T-cell (primary cell): ENCODE measurements around the gene THTPA. TPM values are rescaled to one million over a fixed set of nuclear protein-coding genes. Genes with fewer than 3 reads are reported as not detected.
"Not testable (repeated sequence)": the region's sequence is repeated elsewhere in the genome, so short reads cannot be mapped to it uniquely, and the experiment has no call there.

Source experiments
- ATAC-seq, 4 experiments: fragments of 200-7000 bp in 3 of 4; fragments of 150-1000 bp in 1 of 4; cut with Tn5 transposase; replicated peaks in 1 of 4; 1 replicate in 3 of 4; 2 replicates in 1 of 4; pipeline ENCODE4 v1.10.0; 2021; ENCODE audit warnings: moderate library complexity in 3 of 4, mild to moderate bottlenecking in 2 of 4, moderate number of reproducible peaks in 1 of 4
- CTCF ChIA-PET, 2 donors: fragments of 300-600 bp; sonication (Branson Sonifier 250); formaldehyde crosslinking; loops; one replicate each; lab custom pipeline; 2022; ENCODE audit warnings: antibody characterized with exemption in 2 of 2; lab: Charles Lee
- POLR2A ChIA-PET, 2 donors: fragments of 300-600 bp; sonication (Branson Sonifier 250); formaldehyde crosslinking; loops; one replicate each; lab custom pipeline; 2022; ENCODE audit warnings: antibody characterized with exemption in 2 of 2; lab: Charles Lee
- DNase-seq, 35 experiments: peaks; one replicate each; pipeline versions ENCODE4 v3.0.0 to v3.0.0-alpha.2; 2013 to 2023
- H3K27ac ChIP-seq: one replicate; pipeline ENCODE4 v1.5.1; 2013; ENCODE audit warnings: low read length
- H3K27me3 ChIP-seq, 2 experiments: replicated peaks in 1 of 2; 1 replicate in 1 of 2; 2 replicates in 1 of 2; pipeline versions ENCODE4 v1.6.1 to v1.7.0; 2013; ENCODE audit warnings: low read length in 1 of 2, mixed read lengths in 1 of 2; ENCODE audit not compliant: control insufficient read depth in 2 of 2, insufficient read depth in 2 of 2; ENCODE audit errors: extremely low read depth in 1 of 2
- H3K36me3 ChIP-seq, 2 donors: 1 replicate in 1 of 2; 2 replicates in 1 of 2; pipeline versions ENCODE4 v1.6.1 to v1.7.0; 2013; ENCODE audit warnings: low read length in 1 of 2; ENCODE audit not compliant: control insufficient read depth in 2 of 2, insufficient read depth in 1 of 2; ENCODE audit errors: extremely low read depth in 1 of 2
- H3K4me1 ChIP-seq, 2 experiments: 1 replicate in 1 of 2; 2 replicates in 1 of 2; pipeline versions ENCODE4 v1.6.1 to v1.7.0; 2013; ENCODE audit warnings: low read length in 2 of 2, mixed read lengths in 1 of 2; ENCODE audit not compliant: insufficient read depth in 2 of 2, control insufficient read depth in 1 of 2; ENCODE audit errors: extremely low read depth in 1 of 2
- H3K4me3 ChIP-seq, 2 donors: 1 replicate in 1 of 2; 2 replicates in 1 of 2; pipeline versions ENCODE4 v1.5.1 to v1.7.0; 2013; ENCODE audit warnings: mild to moderate bottlenecking in 2 of 2, low read length in 1 of 2, moderate library complexity in 1 of 2; ENCODE audit not compliant: control insufficient read depth in 1 of 2; ENCODE audit errors: extremely low read depth in 1 of 2
- H3K9me3 ChIP-seq: 2 replicates; pipeline ENCODE4 v1.7.0; 2013
- H3K27ac Mint-ChIP-seq, 2 donors: one replicate each; pipeline ENCODE4 v1.8.0; 2020 to 2021; ENCODE audit warnings: mild to moderate bottlenecking in 2 of 2, mixed read lengths in 2 of 2
- H3K27me3 Mint-ChIP-seq, 2 donors: one replicate each; pipeline ENCODE4 v1.8.0; 2021 to 2022; ENCODE audit warnings: mixed read lengths in 2 of 2
- H3K36me3 Mint-ChIP-seq: one replicate; pipeline ENCODE4 v1.8.0; 2021; ENCODE audit warnings: mixed read lengths
- H3K4me1 Mint-ChIP-seq, 3 donors: one replicate each; pipeline ENCODE4 v1.8.0; 2020 to 2022; ENCODE audit warnings: mixed read lengths in 3 of 3, mild to moderate bottlenecking in 1 of 3
- H3K4me3 Mint-ChIP-seq, 3 donors: one replicate each; pipeline ENCODE4 v1.8.0; 2020 to 2022; ENCODE audit warnings: mild to moderate bottlenecking in 3 of 3, mixed read lengths in 3 of 3, moderate library complexity in 3 of 3
- H3K9me3 Mint-ChIP-seq, 3 donors: one replicate each; pipeline ENCODE4 v1.8.0; 2020 to 2022; ENCODE audit warnings: mixed read lengths in 3 of 3
- WGBS: methylation state at CpG from one replicate; pipeline ENCODE4 v1.1.5; 2013; ENCODE audit warnings: missing lambda C conversion rate; ENCODE audit not compliant: insufficient coverage; 5-methylcytosine and 5-hydroxymethylcytosine counted together
- total RNA-seq, 35 experiments: library from RNA in 6 of 35; stranded (reverse) in 6 of 35; fragments of 120-200 nt in 1 of 35; gene quantifications; one replicate each; pipeline versions ENCODE4 v1.2.1 to v1.2.4 and lab custom pipeline; 2013 to 2026

THTPA gene
- total RNA-seq, 5 donors from 2014 or later (not counting 1 experiment from before 2014, with no cell fraction given), result 13.3 to 26.4 (median 20.5) TPM

DNA sequence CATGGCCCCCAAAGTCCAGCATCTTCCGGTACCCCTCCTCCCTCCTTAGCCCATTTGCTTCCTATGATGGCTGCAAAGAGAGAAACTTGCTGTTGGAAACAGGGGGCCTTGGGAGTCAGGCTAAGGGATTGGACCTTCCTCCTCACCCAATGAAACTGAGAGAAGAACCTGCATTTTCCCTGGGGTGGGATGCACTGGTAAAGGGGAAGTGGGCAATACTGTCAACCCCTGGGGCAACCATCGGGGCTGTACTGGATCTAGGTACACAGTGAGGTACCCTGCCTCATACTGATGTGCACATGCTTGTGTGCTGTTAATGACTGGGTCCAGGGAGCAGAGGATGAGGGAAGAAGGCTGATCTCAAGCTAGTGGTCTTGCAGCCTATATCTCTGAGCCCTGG is 33.5 kb downstream of the THTPA start:
- Histone ChIP-seq H3K27ac (no peak overlapping the region), H3K27me3 (peaks cover 0 to 9% of the 10 kb centered on the region in 2 experiments), H3K9me3 (no peaks in the 10 kb centered on the region), H3K4me1 (peaks cover 0 to 9% of the 10 kb centered on the region in 2 experiments), H3K4me3 (no peak overlapping the region), H3K36me3 (no peaks in the 10 kb centered on the region)
- H3K4me1 Mint-ChIP-seq, result peaks cover 6 to 10% (median 10%) of the 10 kb centered on the region in 3 donors
- DNase-seq, result no peak
- peaks cover 14 to 24% of the 10 kb centered on the region in 2 donors for H3K27me3 Mint-ChIP-seq
- H3K9me3 Mint-ChIP-seq, result no peaks in the 10 kb centered on the region
- WGBS, result 38% methylated on average over 1 of the region's 2 CpGs
- no peak overlapping the region for H3K27ac Mint-ChIP-seq
- H3K4me3 Mint-ChIP-seq, result no peak overlapping the region
- ATAC-seq, result no peak
- POLR2A ChIA-PET, result no interaction called here
- no peaks in the 10 kb centered on the region for H3K36me3 Mint-ChIP-seq
- CTCF ChIA-PET, result interaction anchor here (0.6 to 1.9 kb wide), 13 partner anchors 10 to 655 kb away, joined by 3 to 16 read pairs (median 4); partner anchors contain the start of gene DHRS4 (in 1 of the 2)

DNA sequence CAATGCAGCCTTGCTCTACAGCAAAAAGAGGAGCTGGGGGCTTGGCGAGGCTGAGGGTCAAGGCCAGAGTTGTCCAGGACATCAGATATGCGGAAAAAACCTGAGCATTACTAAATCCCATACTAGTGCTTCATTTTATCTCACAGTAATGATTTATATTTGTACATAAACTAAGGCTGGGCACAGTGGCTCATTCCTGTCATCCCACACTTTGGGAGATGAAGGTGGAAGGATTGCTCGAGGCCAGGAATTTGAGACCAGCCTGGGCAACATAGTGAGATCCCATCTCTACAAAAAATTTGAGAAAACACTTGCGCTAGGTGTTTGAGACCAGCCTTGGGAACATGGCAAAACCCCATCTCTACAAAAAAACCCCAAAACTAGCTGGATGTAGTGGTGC is 34.1 kb downstream of the THTPA start:
- H3K9me3 ChIP-seq, result no peaks in the 10 kb centered on the region
- no peaks in the 10 kb centered on the region for H3K36me3 Mint-ChIP-seq
- DNase-seq, result no peak
- peaks cover 0 to 9% of the 10 kb centered on the region in 2 experiments for H3K4me1 ChIP-seq
- ChIA-PET CTCF (interaction anchor here (0.6 to 1.9 kb wide), 10 partner anchors 11 to 826 kb away, joined by 3 to 13 read pairs (median 6); no protein-coding TSS in a partner anchor), POLR2A (interaction anchor here in 1 of 2 donors (0.6 kb wide), 1 partner anchor 238 kb away, joined by 8 read pairs; the partner anchor contains the start of gene SLC22A17)
- no peak overlapping the region for H3K4me3 Mint-ChIP-seq
- no peaks in the 10 kb centered on the region for H3K36me3 ChIP-seq
- no CpG with 5 or more reads among the region's 4 CpGs for WGBS
- H3K27me3 Mint-ChIP-seq, result peaks cover 14 to 24% of the 10 kb centered on the region in 2 donors
- H3K4me1 Mint-ChIP-seq, result peaks cover 6 to 10% (median 10%) of the 10 kb centered on the region in 3 donors
- H3K4me3 ChIP-seq, result no peak overlapping the region
- H3K27ac Mint-ChIP-seq, result no peak overlapping the region
- H3K27ac ChIP-seq, result no peak overlapping the region
- peaks cover 0 to 9% of the 10 kb centered on the region in 2 experiments for H3K27me3 ChIP-seq
- ATAC-seq, result no peak
- H3K9me3 Mint-ChIP-seq, result no peaks in the 10 kb centered on the region

- H3K9me3 Mint-ChIP-seq, H3K27me3 ChIP-seq, H3K27me3 Mint-ChIP-seq, H3K9me3 ChIP-seq, H3K4me1 ChIP-seq, H3K27ac ChIP-seq, CTCF ChIA-PET, DNase-seq, H3K4me3 ChIP-seq, H3K4me3 Mint-ChIP-seq, POLR2A ChIA-PET, H3K4me1 Mint-ChIP-seq, H3K36me3 Mint-ChIP-seq, H3K36me3 ChIP-seq, H3K27ac Mint-ChIP-seq, ATAC-seq: not testable (repeated sequence)
- WGBS, result 100% methylated on average over 1 of the region's 3 CpGs
Observed at GRCh38 chr14:23594191-23594590, 38.1 kb downstream of the THTPA start.

DNA sequence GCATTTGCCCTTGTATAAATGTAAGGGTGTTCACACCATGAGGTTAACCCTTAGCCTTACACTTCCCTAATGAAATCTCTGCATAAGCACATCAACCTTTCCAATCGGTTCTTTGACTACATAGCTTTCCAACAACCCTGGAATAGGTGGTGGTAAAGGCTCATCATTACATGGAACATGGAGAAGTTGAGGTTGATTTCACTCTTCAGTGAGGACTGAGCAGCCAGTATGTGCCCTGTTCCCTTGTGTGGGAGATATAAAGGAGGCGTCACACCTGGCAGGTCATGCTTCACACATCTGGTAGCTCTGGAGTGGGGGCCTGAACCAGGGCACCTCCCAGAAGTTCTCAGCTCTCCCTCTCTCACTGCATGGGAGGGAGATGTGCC is 44.2 kb downstream of the THTPA start:
- H3K9me3 Mint-ChIP-seq, result peaks cover 0 to 4% (median 0%) of the 10 kb centered on the region in 3 donors
- no peaks in the 10 kb centered on the region for H3K4me1 ChIP-seq
- no peaks in the 10 kb centered on the region for H3K36me3 ChIP-seq
- DNase-seq (no peak), ATAC-seq (no peak)
- CTCF ChIA-PET, result interaction anchor here in 1 of 2 donors (1.1 kb wide), 1 partner anchor 11 kb away, joined by 6 read pairs; no protein-coding TSS in a partner anchor
- no CpG with 5 or more reads among the region's 2 CpGs for WGBS
- no peak overlapping the region for H3K27ac Mint-ChIP-seq
- no peaks in the 10 kb centered on the region for H3K4me1 Mint-ChIP-seq
- no peaks in the 10 kb centered on the region for H3K9me3 ChIP-seq
- no peak overlapping the region for H3K27ac ChIP-seq
- no peak overlapping the region for H3K4me3 Mint-ChIP-seq
- POLR2A ChIA-PET, result no interaction called here
- peaks cover 0 to 10% of the 10 kb centered on the region in 2 experiments for H3K27me3 ChIP-seq
- no peak overlapping the region for H3K4me3 ChIP-seq
- H3K36me3 Mint-ChIP-seq, result no peaks in the 10 kb centered on the region
- no peaks in the 10 kb centered on the region for H3K27me3 Mint-ChIP-seq

DNA sequence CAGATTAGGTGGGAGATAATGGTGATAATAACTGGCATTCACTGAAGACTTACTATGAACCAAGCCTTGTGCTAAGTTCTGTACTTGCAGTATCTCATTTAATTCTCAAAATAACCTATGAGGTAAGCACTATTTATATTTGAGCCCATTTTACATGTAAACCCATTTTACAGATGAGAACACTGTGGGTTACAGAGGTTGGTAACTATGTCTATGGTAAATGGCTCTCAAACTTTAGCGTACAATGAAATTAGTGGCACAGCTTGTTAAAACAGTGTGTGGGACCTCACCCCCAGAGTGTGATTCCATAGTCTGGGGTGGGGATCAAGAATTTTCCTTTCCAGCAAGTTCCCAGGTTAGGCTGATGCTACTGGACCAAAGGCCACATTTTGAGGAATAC is 44.7 kb downstream of the THTPA start:
- DNase-seq (no peak), ATAC-seq (no peak)
- peaks cover 0 to 10% of the 10 kb centered on the region in 2 experiments for H3K27me3 ChIP-seq
- Mint-ChIP-seq H3K9me3 (peaks cover 0 to 4% (median 0%) of the 10 kb centered on the region in 3 donors), H3K4me3 (no peak overlapping the region), H3K27me3 (no peaks in the 10 kb centered on the region), H3K36me3 (no peaks in the 10 kb centered on the region), H3K4me1 (no peaks in the 10 kb centered on the region), H3K27ac (no peak overlapping the region)
- H3K4me3 ChIP-seq, result no peak overlapping the region
- no CpG with 5 or more reads among the region's 1 CpG for WGBS
- ChIA-PET CTCF (interaction anchor here in 1 of 2 donors (1.1 kb wide), 1 partner anchor 10 kb away, joined by 6 read pairs; no protein-coding TSS in a partner anchor), POLR2A (no interaction called here)
- H3K36me3 ChIP-seq, result no peaks in the 10 kb centered on the region
- no peaks in the 10 kb centered on the region for H3K4me1 ChIP-seq
- no peak overlapping the region for H3K27ac ChIP-seq
- no peaks in the 10 kb centered on the region for H3K9me3 ChIP-seq

GRCh38 chr14:23601424-23601823 is 45.4 kb downstream of the THTPA start:
- peaks cover 0 to 10% of the 10 kb centered on the region in 2 experiments for H3K27me3 ChIP-seq
- ATAC-seq (no peak), DNase-seq (no peak)
- no peaks in the 10 kb centered on the region for H3K4me1 ChIP-seq
- no peaks in the 10 kb centered on the region for H3K36me3 ChIP-seq
- H3K4me3 Mint-ChIP-seq, result no peak overlapping the region
- no peaks in the 10 kb centered on the region for H3K36me3 Mint-ChIP-seq
- H3K27ac Mint-ChIP-seq, result no peak overlapping the region
- H3K4me1 Mint-ChIP-seq, result peaks cover 0 to 1% (median 0%) of the 10 kb centered on the region in 3 donors
- no peaks in the 10 kb centered on the region for H3K9me3 ChIP-seq
- CTCF ChIA-PET, result interaction anchor here in 1 of 2 donors (0.5 to 1.1 kb wide), 2 partner anchors 9 to 521 kb away, joined by 3 to 6 read pairs; no protein-coding TSS in a partner anchor
- POLR2A ChIA-PET, result no interaction called here
- H3K4me3 ChIP-seq, result no peak overlapping the region
- H3K27ac ChIP-seq, result no peak overlapping the region
- no peaks in the 10 kb centered on the region for H3K27me3 Mint-ChIP-seq
- H3K9me3 Mint-ChIP-seq, result peaks cover 0 to 4% (median 0%) of the 10 kb centered on the region in 3 donors
